CD14-positive monocyte (primary cell): Measurements from ENCODE around the gene PDGFA. TPM values are rescaled to one million over a fixed set of nuclear protein-coding genes. Genes with fewer than 3 reads are reported as not detected.

Source experiments
- DNase-seq, 3 donors: peaks; one replicate each; pipeline ENCODE4 v3.0.0-alpha.2; 2011 to 2022
- H2AFZ ChIP-seq: 2 replicates; pipeline ENCODE4 v1.6.0; 2012; ENCODE audit warnings: mild to moderate bottlenecking, low read depth, low read length, inconsistent platforms; ENCODE audit not compliant: insufficient read depth, poor library complexity, severe bottlenecking
- H3K27ac ChIP-seq, 2 donors: 1 replicate in 1 of 2; 2 replicates in 1 of 2; pipeline ENCODE4 v1.5.1; 2012 to 2013; ENCODE audit warnings: low read length in 2 of 2, control low read depth in 1 of 2, inconsistent platforms in 1 of 2, low read depth in 1 of 2, mild to moderate bottlenecking in 1 of 2
- H3K27me3 ChIP-seq, 2 donors: one replicate each; pipeline versions ENCODE4 v1.6.0 to v1.6.1; 2011 to 2013; ENCODE audit warnings: low read length in 2 of 2; ENCODE audit not compliant: control insufficient read depth in 2 of 2, insufficient read depth in 2 of 2
- H3K36me3 ChIP-seq, 2 donors: replicated peaks in 1 of 2; 1 replicate in 1 of 2; 2 replicates in 1 of 2; pipeline versions ENCODE4 v1.5.1 to v1.6.1; 2012 to 2013; ENCODE audit warnings: low read length in 2 of 2, control low read depth in 1 of 2, inconsistent platforms in 1 of 2, mild to moderate bottlenecking in 1 of 2; ENCODE audit not compliant: insufficient read depth in 2 of 2, control insufficient read depth in 1 of 2
- H3K4me1 ChIP-seq, 2 donors: 1 replicate in 1 of 2; 2 replicates in 1 of 2; pipeline versions ENCODE4 v1.5.1 to v1.6.1; 2012 to 2013; ENCODE audit warnings: low read length in 2 of 2, control low read depth in 1 of 2, inconsistent platforms in 1 of 2, mild to moderate bottlenecking in 1 of 2, moderate library complexity in 1 of 2; ENCODE audit not compliant: insufficient read depth in 2 of 2, control insufficient read depth in 1 of 2
- H3K4me2 ChIP-seq: replicated peaks from 2 replicates; pipeline ENCODE3; 2012; ENCODE audit warnings: low read length, moderate library complexity, mild to moderate bottlenecking; ENCODE audit not compliant: poor library complexity, severe bottlenecking; ENCODE audit errors: extremely low read depth
- H3K4me3 ChIP-seq, 3 experiments: fragments of 200-600 bp in 1 of 3; sonication (generic) in 1 of 3; replicated peaks in 1 of 3; 1 replicate in 2 of 3; 2 replicates in 1 of 3; pipeline ENCODE4 v1.5.1; 2011 to 2013; ENCODE audit warnings: low read length in 3 of 3, mild to moderate bottlenecking in 3 of 3, control low read depth in 2 of 3, low read depth in 2 of 3, inconsistent platforms in 1 of 3, moderate library complexity in 1 of 3
- H3K79me2 ChIP-seq: 2 replicates; pipeline ENCODE4 v1.6.0; 2012; ENCODE audit warnings: mild to moderate bottlenecking, control low read depth, inconsistent platforms, low read length, moderate library complexity; ENCODE audit not compliant: insufficient read depth
- H3K9ac ChIP-seq: 2 replicates; pipeline ENCODE4 v1.6.0; 2017; ENCODE audit warnings: low read length, mild to moderate bottlenecking; ENCODE audit not compliant: insufficient read depth, poor library complexity, severe bottlenecking
- H3K9me3 ChIP-seq, 2 donors: replicated peaks in 1 of 2; 1 replicate in 1 of 2; 2 replicates in 1 of 2; pipeline versions ENCODE4 v1.5.1 to v1.6.1; 2012 to 2013; ENCODE audit warnings: low read length in 2 of 2, control low read depth in 1 of 2; ENCODE audit not compliant: control insufficient read depth in 1 of 2, insufficient read depth in 1 of 2
- H4K20me1 ChIP-seq: 2 replicates; pipeline ENCODE4 v1.6.0; 2012; ENCODE audit warnings: mild to moderate bottlenecking, low read length, control low read depth, moderate library complexity; ENCODE audit not compliant: insufficient read depth
- H3K27ac Mint-ChIP-seq, 7 donors: one replicate each; pipeline ENCODE4 v1.8.0; 2020; ENCODE audit warnings: mild to moderate bottlenecking in 7 of 7, mixed read lengths in 7 of 7, moderate library complexity in 6 of 7, inconsistent platforms in 2 of 7
- H3K27me3 Mint-ChIP-seq, 3 donors: one replicate each; pipeline ENCODE4 v1.8.0; 2021 to 2022; ENCODE audit warnings: low read depth in 3 of 3, mild to moderate bottlenecking in 3 of 3, mixed read lengths in 3 of 3, moderate library complexity in 3 of 3, inconsistent platforms in 1 of 3
- H3K36me3 Mint-ChIP-seq, 2 donors: one replicate each; pipeline ENCODE4 v1.8.0; 2020; ENCODE audit warnings: mixed read lengths in 2 of 2, inconsistent platforms in 1 of 2, mild to moderate bottlenecking in 1 of 2
- H3K4me1 Mint-ChIP-seq: one replicate; pipeline ENCODE4 v1.8.0; 2020; ENCODE audit warnings: mild to moderate bottlenecking, mixed read lengths
- H3K4me3 Mint-ChIP-seq, 2 donors: one replicate each; pipeline ENCODE4 v1.8.0; 2020; ENCODE audit warnings: mild to moderate bottlenecking in 2 of 2, mixed read lengths in 2 of 2, moderate library complexity in 1 of 2
- H3K9me3 Mint-ChIP-seq, 7 donors: one replicate each; pipeline ENCODE4 v1.8.0; 2020 to 2022; ENCODE audit warnings: mixed read lengths in 7 of 7, mild to moderate bottlenecking in 6 of 7, moderate library complexity in 6 of 7, inconsistent platforms in 2 of 7
- CTCF ChIP-seq: fragments of 200-600 bp; IDR thresholded peaks from one replicate; pipeline ENCODE4 v1.8.0; 2022; ENCODE audit warnings: antibody characterized with exemption, mild to moderate bottlenecking
- WGBS: methylation state at CpG from one replicate; pipeline ENCODE4 v1.1.5; 2013; ENCODE audit warnings: missing lambda C conversion rate; ENCODE audit not compliant: insufficient coverage; 5-methylcytosine and 5-hydroxymethylcytosine counted together
- intact Hi-C, 2 donors: fragments of 100-400 bp; cut with micrococcal nuclease; formaldehyde crosslinking; loops; one replicate each; pipeline versions ENCODE4 v1.15.0 to v1.15.1; 2023
- polyA plus RNA-seq, 3 donors: library from polyadenylated mRNA; depleted of rRNA in 1 of 3; unstranded in 2 of 3; stranded (reverse) in 1 of 3; fragments of 300-500 nt in 2 of 3; fragments of >200 nt in 1 of 3; fragmentation: Illumina TruSeq in 2 of 3; gene quantifications; 1 replicate in 2 of 3; 2 replicates in 1 of 3; pipeline ENCODE4 v1.2.3, GENCODE V29; 2012 to 2021

The PDGFA gene
- polyA plus RNA-seq, 3 donors, result 0.29 TPM; not detected in 2

DNA sequence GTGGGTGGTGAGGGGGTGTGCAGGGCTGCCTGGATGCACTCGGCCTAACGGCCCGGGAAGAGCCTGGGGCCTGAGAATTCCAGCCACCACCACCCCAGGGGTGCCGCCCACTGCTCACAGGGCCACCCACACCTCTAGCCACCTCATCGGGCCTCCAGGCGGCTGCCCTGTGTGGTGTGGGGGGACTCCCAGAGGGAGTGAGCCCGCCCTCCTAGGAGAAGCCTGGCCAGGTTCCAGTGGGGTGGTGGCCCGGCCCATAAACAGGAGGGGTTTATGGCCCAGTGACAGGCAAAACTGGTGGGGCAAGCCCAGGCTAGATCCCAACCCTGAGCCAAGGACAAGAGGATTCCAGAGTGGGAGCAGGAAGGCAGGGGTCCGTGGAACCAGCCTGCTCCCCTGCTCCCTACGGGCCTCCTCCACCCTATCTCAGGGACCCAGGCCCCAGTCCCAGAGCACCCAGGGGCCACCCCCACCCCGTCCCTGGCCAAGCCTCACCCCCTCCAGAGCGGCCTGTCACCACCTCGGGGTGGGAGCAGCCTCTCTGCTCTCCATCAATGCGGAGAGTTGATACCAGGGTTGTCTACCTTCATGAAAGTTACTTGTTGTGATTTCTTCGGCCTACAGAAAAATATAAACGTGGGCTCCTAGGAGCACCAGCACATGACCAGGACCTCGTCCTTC is 20.2 kb upstream of the PDGFA start:
- H3K4me2 ChIP-seq, result no peak overlapping the region
- H3K27ac Mint-ChIP-seq, result no peak overlapping the region
- WGBS, result 97% methylated on average over 9 of the region's 17 CpGs

More for the DNA sequence above, 20.2 kb upstream of the PDGFA start:
- H3K27me3 ChIP-seq, result no peaks in the 10 kb centered on the region
- H3K36me3 ChIP-seq, result no peaks in the 10 kb centered on the region
- H3K4me3 ChIP-seq, result no peak overlapping the region
- H3K9ac ChIP-seq, result no peak overlapping the region
- no peaks in the 10 kb centered on the region for H4K20me1 ChIP-seq
- H3K4me1 ChIP-seq, result no peaks in the 10 kb centered on the region
- Mint-ChIP-seq H3K9me3 (peaks cover 0 to 14% (median 4%) of the 10 kb centered on the region in 7 donors), H3K36me3 (no peaks in the 10 kb centered on the region), H3K4me3 (no peak overlapping the region), H3K4me1 (no peaks in the 10 kb centered on the region), H3K27me3 (peaks cover 2 to 4% (median 4%) of the 10 kb centered on the region in 3 donors)
- no peak overlapping the region for H2AFZ ChIP-seq
- intact Hi-C loops, result no loop called here
- H3K27ac ChIP-seq, result no peak overlapping the region
- DNase-seq, result no peak
- peaks cover 0 to 5% of the 10 kb centered on the region in 2 donors for H3K9me3 ChIP-seq
- H3K79me2 ChIP-seq, result no peaks in the 10 kb centered on the region
- no peak for TF ChIP-seq CTCF
